GM12872 (cell line): Measurements from ENCODE around the gene SUPT3H.

Experiments used
- TF ChIP-seq, protein P1 (sequence below): IDR thresholded peaks from 3 replicates; pipeline ENCODE4 v1.5.1; 2011; ENCODE audit warnings: low read depth, mild to moderate bottlenecking, low read length, moderate library complexity; ENCODE audit not compliant: insufficient read depth

The SUPT3H gene

GRCh38 chr6:45199554-45199953 is 178.2 kb downstream of the SUPT3H start:
- TF ChIP-seq, protein P1, sequence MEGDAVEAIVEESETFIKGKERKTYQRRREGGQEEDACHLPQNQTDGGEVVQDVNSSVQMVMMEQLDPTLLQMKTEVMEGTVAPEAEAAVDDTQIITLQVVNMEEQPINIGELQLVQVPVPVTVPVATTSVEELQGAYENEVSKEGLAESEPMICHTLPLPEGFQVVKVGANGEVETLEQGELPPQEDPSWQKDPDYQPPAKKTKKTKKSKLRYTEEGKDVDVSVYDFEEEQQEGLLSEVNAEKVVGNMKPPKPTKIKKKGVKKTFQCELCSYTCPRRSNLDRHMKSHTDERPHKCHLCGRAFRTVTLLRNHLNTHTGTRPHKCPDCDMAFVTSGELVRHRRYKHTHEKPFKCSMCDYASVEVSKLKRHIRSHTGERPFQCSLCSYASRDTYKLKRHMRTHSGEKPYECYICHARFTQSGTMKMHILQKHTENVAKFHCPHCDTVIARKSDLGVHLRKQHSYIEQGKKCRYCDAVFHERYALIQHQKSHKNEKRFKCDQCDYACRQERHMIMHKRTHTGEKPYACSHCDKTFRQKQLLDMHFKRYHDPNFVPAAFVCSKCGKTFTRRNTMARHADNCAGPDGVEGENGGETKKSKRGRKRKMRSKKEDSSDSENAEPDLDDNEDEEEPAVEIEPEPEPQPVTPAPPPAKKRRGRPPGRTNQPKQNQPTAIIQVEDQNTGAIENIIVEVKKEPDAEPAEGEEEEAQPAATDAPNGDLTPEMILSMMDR = no peak

DNA sequence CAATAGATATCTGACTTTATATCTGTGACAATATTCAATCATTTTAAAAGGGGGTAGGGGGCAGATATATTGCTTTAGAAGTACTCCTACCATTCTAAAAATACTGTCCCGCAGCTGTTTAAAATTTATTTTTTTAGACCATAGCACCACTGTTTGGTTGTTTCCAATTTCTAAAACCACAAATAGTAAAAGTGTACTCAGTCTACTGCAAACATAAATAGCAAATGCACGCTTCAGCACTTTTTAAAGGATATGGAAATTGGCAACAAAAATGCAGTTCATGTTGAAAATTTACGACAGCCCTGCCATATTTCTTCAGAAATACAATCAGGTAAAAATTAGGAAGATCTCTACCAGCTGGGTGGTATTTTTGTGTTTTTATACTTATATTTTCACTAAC is 181.6 kb downstream of the SUPT3H start:
- TF ChIP-seq, protein P1 = no peak

DNA sequence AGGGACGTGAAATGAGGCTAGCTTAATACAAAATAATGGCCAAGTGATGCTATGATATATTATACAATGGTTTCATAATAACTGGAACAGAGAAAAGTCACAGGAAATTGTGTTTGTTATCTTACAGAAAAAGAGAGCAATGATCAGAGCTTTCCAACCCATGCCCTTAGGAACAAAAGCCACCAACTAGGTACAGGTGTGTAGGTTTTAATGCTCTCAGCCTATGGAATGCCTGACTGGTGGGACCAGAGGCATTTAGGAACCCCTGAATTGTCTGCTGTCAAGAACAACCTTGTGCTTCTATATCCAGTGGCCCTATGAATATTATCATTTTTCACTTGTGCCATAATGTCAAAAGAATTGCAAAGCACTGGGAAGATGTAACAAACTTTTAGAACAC is 182.6 kb downstream of the SUPT3H start:
- TF ChIP-seq, protein P1 = no peak

DNA sequence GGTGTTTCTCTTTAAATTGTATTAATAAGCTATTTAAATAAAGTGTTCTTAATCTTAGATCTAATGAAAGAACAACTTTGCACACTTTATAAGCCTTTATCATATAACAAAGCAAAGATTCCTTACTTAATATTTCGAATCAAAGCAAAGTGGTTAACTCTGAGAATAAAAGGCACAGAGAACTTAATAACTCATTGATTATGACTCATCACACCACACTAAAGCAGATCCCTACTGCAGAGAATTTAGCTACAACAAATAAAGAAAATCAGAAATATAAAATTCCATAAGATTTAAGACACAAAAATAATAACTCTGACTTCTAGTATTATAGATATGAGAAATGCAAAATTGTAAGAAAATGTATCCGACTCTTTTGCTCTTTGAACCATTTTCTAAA is 185.2 kb downstream of the SUPT3H start:
- TF ChIP-seq, protein P1 = no peak

DNA sequence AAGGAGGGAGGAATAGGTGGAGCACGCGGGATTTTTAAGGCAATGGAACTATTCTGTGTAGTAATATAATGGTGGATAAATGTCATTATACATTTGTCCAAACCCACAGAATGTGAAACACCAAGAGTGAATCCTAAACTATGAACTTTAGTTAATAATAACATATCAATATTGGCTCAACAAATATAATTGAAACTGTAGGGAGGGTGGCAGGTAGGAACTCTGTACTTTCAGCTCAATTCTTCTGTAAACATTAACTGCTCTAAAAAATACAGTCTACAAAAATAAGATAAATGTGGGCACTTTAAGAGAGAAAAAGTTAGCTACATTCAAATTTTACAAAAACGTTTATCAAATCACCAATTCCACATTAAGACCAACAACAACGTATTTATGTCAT is 186.3 kb downstream of the SUPT3H start:
- TF ChIP-seq, protein P1 = no peak

DNA sequence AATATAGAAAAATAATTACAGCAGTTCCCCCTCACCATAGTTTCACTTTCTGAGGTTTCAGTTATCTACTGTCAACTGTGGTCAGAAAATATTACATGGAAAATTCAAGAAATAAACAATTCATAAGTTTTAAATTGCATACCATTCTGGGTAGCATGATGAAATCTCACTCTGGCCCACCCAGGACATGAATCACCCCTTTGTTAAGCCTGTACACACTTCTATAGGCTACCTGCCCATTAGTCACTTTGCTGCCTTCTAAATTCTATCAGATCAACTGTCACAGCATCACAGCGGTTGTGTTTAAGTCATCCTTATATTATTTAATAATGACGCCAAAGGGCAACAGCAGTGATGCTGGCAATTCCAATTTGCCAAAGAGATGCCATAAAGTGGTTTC is 189.9 kb downstream of the SUPT3H start:
- TF ChIP-seq, protein P1 = no peak

GRCh38 chr6:45185403-45186251 is 192.1 kb downstream of the SUPT3H start:
- TF ChIP-seq, protein P1 = no peak
